Thoracic aorta (tissue), 2 donors: Measurements from ENCODE around the gene PARD3. TPM values are rescaled to one million over a fixed set of nuclear protein-coding genes. Genes with fewer than 3 reads are reported as not detected.

Source experiments
- ATAC-seq: fragments of 150-250 bp; one replicate; pipeline ENCODE4 v1.8.0; 2017; ENCODE audit warnings: low read depth; ENCODE audit not compliant: insufficient number of reproducible peaks, low FRiP score
- DNase-seq: peaks from one replicate; pipeline ENCODE4 v3.0.0-alpha.2; 2020; ENCODE audit warnings: low spot score
- H3K27ac ChIP-seq, 2 donors: fragments of 200-600 bp; sonication (generic); 1 replicate in 1 of 2; 2 replicates in 1 of 2; pipeline ENCODE4 v1.5.1; 2016; ENCODE audit warnings: mild to moderate bottlenecking in 2 of 2, moderate library complexity in 2 of 2
- H3K27me3 ChIP-seq: fragments of 200-600 bp; sonication (generic); replicated peaks from 2 replicates; pipeline ENCODE4 v1.6.0; 2016; ENCODE audit warnings: mild to moderate bottlenecking; ENCODE audit not compliant: insufficient read depth
- H3K36me3 ChIP-seq: fragments of 200-600 bp; sonication (generic); one replicate; pipeline ENCODE4 v1.5.1; 2016
- H3K4me1 ChIP-seq, 2 donors: fragments of 200-600 bp; sonication (generic); 1 replicate in 1 of 2; 2 replicates in 1 of 2; pipeline versions ENCODE4 v1.5.1 to v1.6.0; 2016; ENCODE audit warnings: low read depth in 2 of 2, mild to moderate bottlenecking in 1 of 2; ENCODE audit not compliant: control insufficient read depth in 1 of 2
- H3K4me3 ChIP-seq: fragments of 200-600 bp; sonication (generic); 2 replicates; pipeline ENCODE4 v1.5.1; 2016; ENCODE audit warnings: mild to moderate bottlenecking
- H3K9me3 ChIP-seq: fragments of 200-600 bp; sonication (generic); 2 replicates; pipeline ENCODE4 v1.5.1; 2016
- CTCF ChIP-seq: fragments of 200-600 bp; sonication (generic); IDR thresholded peaks from one replicate; pipeline ENCODE4 v1.5.1; 2019; ENCODE audit warnings: antibody characterized with exemption
- total RNA-seq, 2 donors: library from RNA; depleted of rRNA; stranded (reverse); fragments of >200 nt; gene quantifications; one replicate each; pipeline versions ENCODE4 v1.1.0 to v1.2.3, GENCODE V29; 2016

PARD3 gene
- total RNA-seq, 2 donors from 2014 or later: 16.7 to 34.5 TPM

- H3K27ac ChIP-seq: no peak overlapping the region
- H3K9me3 ChIP-seq: no peaks in the 10 kb centered on the region
- TF ChIP-seq CTCF: no peak
- H3K36me3 ChIP-seq: no peaks in the 10 kb centered on the region
- H3K4me1 ChIP-seq: no peaks in the 10 kb centered on the region
- no peaks in the 10 kb centered on the region for H3K27me3 ChIP-seq
- no peak overlapping the region for H3K4me3 ChIP-seq
- ATAC-seq: no peak
- DNase-seq: no peak
These were observed 498.9 kb downstream of the PARD3 start for GRCh38 chr10:34316154-34316553.

- Histone ChIP-seq H3K27ac (no peak overlapping the region), H3K36me3 (no peaks in the 10 kb centered on the region), H3K4me3 (no peak overlapping the region), H3K9me3 (no peaks in the 10 kb centered on the region), H3K4me1 (no peaks in the 10 kb centered on the region), H3K27me3 (no peaks in the 10 kb centered on the region)
- ATAC-seq (no peak), DNase-seq (no peak)
- no peak for TF ChIP-seq CTCF
These were observed 500.6 kb downstream of the PARD3 start for GRCh38 chr10:34314457-34314856.

GRCh38 chr10:34313888-34314287, 501.2 kb downstream of the PARD3 start:
- Histone ChIP-seq H3K36me3 (no peaks in the 10 kb centered on the region), H3K4me1 (no peaks in the 10 kb centered on the region), H3K27ac (no peak overlapping the region), H3K27me3 (no peaks in the 10 kb centered on the region), H3K4me3 (no peak overlapping the region), H3K9me3 (no peaks in the 10 kb centered on the region)
- no peak for ATAC-seq
- TF ChIP-seq CTCF: no peak
- DNase-seq: no peak

GRCh38 chr10:34313353-34313752, 501.7 kb downstream of the PARD3 start:
- no peak for ATAC-seq
- no peak for DNase-seq
- Histone ChIP-seq H3K4me1 (no peaks in the 10 kb centered on the region), H3K36me3 (no peaks in the 10 kb centered on the region), H3K27ac (no peak overlapping the region), H3K27me3 (no peaks in the 10 kb centered on the region), H3K4me3 (no peak overlapping the region), H3K9me3 (no peaks in the 10 kb centered on the region)
- no peak for TF ChIP-seq CTCF

- Histone ChIP-seq H3K27me3 (no peaks in the 10 kb centered on the region), H3K4me1 (no peaks in the 10 kb centered on the region), H3K4me3 (no peak overlapping the region), H3K36me3 (no peaks in the 10 kb centered on the region), H3K9me3 (no peaks in the 10 kb centered on the region), H3K27ac (no peak overlapping the region)
- ATAC-seq (no peak), DNase-seq (no peak)
- TF ChIP-seq CTCF: no peak
These were observed 503.4 kb downstream of the PARD3 start for GRCh38 chr10:34311679-34312078.
